Measurements from ENCODE around the gene SENP2. TPM values are rescaled to one million over a fixed set of nuclear protein-coding genes. Genes with fewer than 3 reads are reported as not detected.

Gene SENP2
- total RNA-seq, 1 experiment from 2014 or later: 36.1 TPM

DNA sequence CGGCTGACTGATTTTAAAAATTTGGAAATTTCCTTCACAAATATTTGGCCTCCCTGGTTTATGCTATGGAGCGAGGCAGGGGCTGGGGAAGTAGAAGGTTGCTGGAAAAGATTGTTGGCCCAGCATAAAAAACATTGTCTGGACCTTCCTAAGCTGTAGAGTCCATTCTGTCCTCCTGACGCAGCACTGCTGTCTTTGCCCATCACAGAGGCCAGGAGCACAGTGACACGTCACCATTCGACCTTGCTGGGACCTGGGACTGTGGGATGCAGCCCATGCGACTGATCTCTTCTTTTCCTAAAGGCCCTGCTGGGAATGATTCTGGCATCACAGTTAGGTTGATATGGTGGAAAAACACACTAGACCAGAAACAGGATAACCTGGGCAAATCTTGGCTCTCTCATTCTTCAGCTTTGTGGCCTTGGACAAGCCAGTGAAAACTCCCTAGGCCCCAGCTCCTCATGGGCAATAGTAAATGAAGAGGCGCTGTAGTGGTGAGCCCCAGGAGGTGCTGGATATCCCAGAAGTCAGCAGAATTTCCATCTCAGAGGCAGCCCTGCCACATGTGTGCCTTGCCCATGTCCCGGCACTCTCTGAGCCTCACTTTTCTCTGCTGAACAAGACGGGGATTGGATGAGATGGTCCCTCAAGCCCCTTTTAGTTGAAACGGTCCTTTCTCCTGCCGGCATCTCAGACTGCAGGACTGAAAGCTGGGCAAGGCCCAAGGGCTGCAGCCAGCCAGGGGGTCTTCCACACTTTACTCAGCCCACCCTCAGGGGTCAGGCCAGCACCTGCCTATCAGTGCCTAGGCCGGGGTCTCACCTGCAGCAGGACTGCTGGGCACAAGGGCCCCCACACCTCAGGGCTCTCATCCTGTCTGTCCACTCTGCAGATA, 69.6 kb downstream of the SENP2 start:
- H3K4me2 ChIP-seq (ENCODE audit: low read length): no peak overlapping the region
- no TSS peak for BruUV-seq (replicated peaks)
- H2AFZ ChIP-seq (ENCODE audit: low read depth, low read length, poor library complexity, severe bottlenecking): no peak overlapping the region
- H4K20me1 ChIP-seq (ENCODE audit: insufficient read depth): no peaks in the 10 kb centered on the region
- no peak for DNase-seq (ENCODE audit: low read depth, low spot score)
- H3K9me3 ChIP-seq (ENCODE audit: control insufficient read depth in 1 of 2, insufficient read depth in 1 of 2, low read depth in 1 of 2, low read length in 2 of 2): no peaks in the 10 kb centered on the region
- RAD21 ChIA-PET (ENCODE audit: low non-redundant PET in 1 of 2, low total read pairs in 2 of 2, uncharacterized antibody in 2 of 2, unreplicated experiment in 2 of 2): no interaction called here
- intact Hi-C loops (cut with micrococcal nuclease): no loop called here
- ATAC-seq: no peak
- H3K27me3 ChIP-seq (ENCODE audit: insufficient read depth, low read length): no peaks in the 10 kb centered on the region
- H3K9me2 ChIP-seq (ENCODE audit: insufficient read depth): no peaks in the 10 kb centered on the region
- H3K4me3 ChIP-seq (replicated peaks in 1 of 2; ENCODE audit: low read depth in 1 of 2, low read length in 2 of 2): no peak overlapping the region
- POLR2A ChIA-PET: no interaction called here
- CTCF ChIA-PET: no interaction called here
- no peak overlapping the region for H3K27ac ChIP-seq (ENCODE audit: low read depth, low read length)
- peaks cover 2 to 24% of the 10 kb centered on the region in 2 experiments; a peak in 3 of 4 replicates for H3K4me1 ChIP-seq (ENCODE audit: control insufficient read depth in 1 of 2, insufficient read depth in 2 of 2, low read length in 2 of 2)
- H3K36me3 ChIP-seq (ENCODE audit: control insufficient read depth in 1 of 2, insufficient read depth in 2 of 2, low read length in 2 of 2): peaks cover 30 to 46% of the 10 kb centered on the region in 2 experiments
- no peak for TF ChIP-seq ZFX (IDR thresholded peaks at IDR 0.05)
- TF ChIP-seq, protein P1, sequence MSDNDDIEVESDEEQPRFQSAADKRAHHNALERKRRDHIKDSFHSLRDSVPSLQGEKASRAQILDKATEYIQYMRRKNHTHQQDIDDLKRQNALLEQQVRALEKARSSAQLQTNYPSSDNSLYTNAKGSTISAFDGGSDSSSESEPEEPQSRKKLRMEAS (IDR thresholded peaks at IDR 0.05): no peak
- no peak for TF ChIP-seq SP1 (IDR thresholded peaks at IDR 0.05; ENCODE audit: low read depth)
- TF ChIP-seq, protein P2, sequence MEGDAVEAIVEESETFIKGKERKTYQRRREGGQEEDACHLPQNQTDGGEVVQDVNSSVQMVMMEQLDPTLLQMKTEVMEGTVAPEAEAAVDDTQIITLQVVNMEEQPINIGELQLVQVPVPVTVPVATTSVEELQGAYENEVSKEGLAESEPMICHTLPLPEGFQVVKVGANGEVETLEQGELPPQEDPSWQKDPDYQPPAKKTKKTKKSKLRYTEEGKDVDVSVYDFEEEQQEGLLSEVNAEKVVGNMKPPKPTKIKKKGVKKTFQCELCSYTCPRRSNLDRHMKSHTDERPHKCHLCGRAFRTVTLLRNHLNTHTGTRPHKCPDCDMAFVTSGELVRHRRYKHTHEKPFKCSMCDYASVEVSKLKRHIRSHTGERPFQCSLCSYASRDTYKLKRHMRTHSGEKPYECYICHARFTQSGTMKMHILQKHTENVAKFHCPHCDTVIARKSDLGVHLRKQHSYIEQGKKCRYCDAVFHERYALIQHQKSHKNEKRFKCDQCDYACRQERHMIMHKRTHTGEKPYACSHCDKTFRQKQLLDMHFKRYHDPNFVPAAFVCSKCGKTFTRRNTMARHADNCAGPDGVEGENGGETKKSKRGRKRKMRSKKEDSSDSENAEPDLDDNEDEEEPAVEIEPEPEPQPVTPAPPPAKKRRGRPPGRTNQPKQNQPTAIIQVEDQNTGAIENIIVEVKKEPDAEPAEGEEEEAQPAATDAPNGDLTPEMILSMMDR (IDR thresholded peaks at IDR 0.05 in 2 of 3, conservative IDR thresholded peaks at IDR 0.05 in 1 of 3; ENCODE audit: borderline replicate concordance in 1 of 3, insufficient read depth in 1 of 3, low read depth in 2 of 3, low read length in 2 of 3): no peak
- TF ChIP-seq, protein P3, sequence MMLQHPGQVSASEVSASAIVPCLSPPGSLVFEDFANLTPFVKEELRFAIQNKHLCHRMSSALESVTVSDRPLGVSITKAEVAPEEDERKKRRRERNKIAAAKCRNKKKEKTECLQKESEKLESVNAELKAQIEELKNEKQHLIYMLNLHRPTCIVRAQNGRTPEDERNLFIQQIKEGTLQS (IDR thresholded peaks at IDR 0.05): no peak
- TF ChIP-seq RAD21 (IDR thresholded peaks at IDR 0.05; ENCODE audit: low read depth): no peak
- TF ChIP-seq EZH2 (IDR thresholded peaks at IDR 0.05): no peak
- no peak for TF ChIP-seq ELF1 (IDR thresholded peaks at IDR 0.05; ENCODE audit: borderline replicate concordance, low read depth)
- no peak for TF ChIP-seq FOSL1 (IDR thresholded peaks at IDR 0.05; ENCODE audit: low read depth)
- no peak for TF ChIP-seq TCF7L2 (IDR thresholded peaks at IDR 0.05; ENCODE audit: borderline replicate concordance, extremely low read depth, insufficient read depth, insufficient read length)
- TF ChIP-seq POLR2A (IDR thresholded peaks at IDR 0.05; ENCODE audit: borderline replicate concordance, extremely low read depth, insufficient read depth, insufficient read length): no peak
- TF ChIP-seq, protein P4, sequence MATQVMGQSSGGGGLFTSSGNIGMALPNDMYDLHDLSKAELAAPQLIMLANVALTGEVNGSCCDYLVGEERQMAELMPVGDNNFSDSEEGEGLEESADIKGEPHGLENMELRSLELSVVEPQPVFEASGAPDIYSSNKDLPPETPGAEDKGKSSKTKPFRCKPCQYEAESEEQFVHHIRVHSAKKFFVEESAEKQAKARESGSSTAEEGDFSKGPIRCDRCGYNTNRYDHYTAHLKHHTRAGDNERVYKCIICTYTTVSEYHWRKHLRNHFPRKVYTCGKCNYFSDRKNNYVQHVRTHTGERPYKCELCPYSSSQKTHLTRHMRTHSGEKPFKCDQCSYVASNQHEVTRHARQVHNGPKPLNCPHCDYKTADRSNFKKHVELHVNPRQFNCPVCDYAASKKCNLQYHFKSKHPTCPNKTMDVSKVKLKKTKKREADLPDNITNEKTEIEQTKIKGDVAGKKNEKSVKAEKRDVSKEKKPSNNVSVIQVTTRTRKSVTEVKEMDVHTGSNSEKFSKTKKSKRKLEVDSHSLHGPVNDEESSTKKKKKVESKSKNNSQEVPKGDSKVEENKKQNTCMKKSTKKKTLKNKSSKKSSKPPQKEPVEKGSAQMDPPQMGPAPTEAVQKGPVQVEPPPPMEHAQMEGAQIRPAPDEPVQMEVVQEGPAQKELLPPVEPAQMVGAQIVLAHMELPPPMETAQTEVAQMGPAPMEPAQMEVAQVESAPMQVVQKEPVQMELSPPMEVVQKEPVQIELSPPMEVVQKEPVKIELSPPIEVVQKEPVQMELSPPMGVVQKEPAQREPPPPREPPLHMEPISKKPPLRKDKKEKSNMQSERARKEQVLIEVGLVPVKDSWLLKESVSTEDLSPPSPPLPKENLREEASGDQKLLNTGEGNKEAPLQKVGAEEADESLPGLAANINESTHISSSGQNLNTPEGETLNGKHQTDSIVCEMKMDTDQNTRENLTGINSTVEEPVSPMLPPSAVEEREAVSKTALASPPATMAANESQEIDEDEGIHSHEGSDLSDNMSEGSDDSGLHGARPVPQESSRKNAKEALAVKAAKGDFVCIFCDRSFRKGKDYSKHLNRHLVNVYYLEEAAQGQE (IDR thresholded peaks at IDR 0.05; ENCODE audit: low read depth): no peak
- H3K9ac ChIP-seq (ENCODE audit: low read length): no peak overlapping the region
- H3K79me2 ChIP-seq (ENCODE audit: insufficient read depth, low read length): peaks cover 7% of the 10 kb centered on the region; the same call in 1 of the 2 replicates
